H1 (cell line): ENCODE data around the gene LPAR3. TPM values are rescaled to one million over a fixed set of nuclear protein-coding genes. Genes with fewer than 3 reads are reported as not detected.

ENCODE experiments used
- CTCF ChIA-PET: fragments of 300-600 bp; sonication (Branson Sonifier 250); formaldehyde crosslinking; loops from one replicate; lab custom pipeline; 2021; ENCODE audit not compliant: partially characterized antibody; lab: Charles Lee
- POLR2A ChIA-PET: fragments of 300-600 bp; sonication (Branson Sonifier 250); formaldehyde crosslinking; loops from one replicate; lab custom pipeline; 2021; ENCODE audit warnings: inconsistent platforms; ENCODE audit not compliant: partially characterized antibody; lab: Charles Lee
- DNase-seq, 2 experiments: peaks; one replicate each; pipeline versions ENCODE4 v3.0.0 to v3.0.0-alpha.2; 2010 to 2022; ENCODE audit warnings: low spot score in 2 of 2, low read depth in 1 of 2, mixed read lengths in 1 of 2
- FAIRE-seq: peaks from 2 replicates; lab custom pipeline; 2011; peaks lifted over from hg19 to GRCh38; lab: Jason Lieb, UNC
- H2AFZ ChIP-seq: 2 replicates; pipeline ENCODE4 v1.8.1; 2012; ENCODE audit warnings: low read length, inconsistent platforms
- H2AK5ac ChIP-seq: 2 replicates; pipeline ENCODE4 v1.6.1; 2013; ENCODE audit warnings: low read depth, low read length
- H2BK120ac ChIP-seq: replicated peaks from 2 replicates; pipeline ENCODE3; 2013; ENCODE audit warnings: low read depth, low read length, inconsistent platforms
- H2BK12ac ChIP-seq: 2 replicates; pipeline ENCODE4 v1.6.1; 2013; ENCODE audit warnings: low read depth, low read length
- H2BK15ac ChIP-seq: 2 replicates; pipeline ENCODE4 v1.6.1; 2013; ENCODE audit warnings: low read length
- H2BK20ac ChIP-seq: 2 replicates; pipeline ENCODE4 v1.6.1; 2013; ENCODE audit warnings: low read length
- H2BK5ac ChIP-seq: 2 replicates; pipeline ENCODE4 v1.6.1; 2013; ENCODE audit warnings: low read depth, low read length
- H3K14ac ChIP-seq: 2 replicates; pipeline ENCODE4 v1.6.1; 2013; ENCODE audit warnings: inconsistent platforms; ENCODE audit not compliant: insufficient read length
- H3K18ac ChIP-seq: 2 replicates; pipeline ENCODE4 v1.6.1; 2013; ENCODE audit warnings: low read length; ENCODE audit errors: extremely low read depth
- H3K23ac ChIP-seq: 2 replicates; pipeline ENCODE4 v1.6.1; 2013; ENCODE audit warnings: inconsistent platforms; ENCODE audit not compliant: insufficient read length
- H3K23me2 ChIP-seq: 2 replicates; pipeline ENCODE4 v1.6.1; 2013; ENCODE audit warnings: low read depth, low read length
- H3K27ac ChIP-seq: 2 replicates; pipeline ENCODE4 v1.6.1; 2011; ENCODE audit warnings: low read depth, low read length, inconsistent platforms
- H3K27me3 ChIP-seq, 4 experiments: replicated peaks in 1 of 4; 1 replicate in 1 of 4; 2 replicates in 3 of 4; pipeline versions ENCODE4 v1.6.1 to v1.8.1; 2011 to 2013; ENCODE audit warnings: low read length in 3 of 4, mild to moderate bottlenecking in 3 of 4, inconsistent platforms in 2 of 4, mixed read lengths in 2 of 4, moderate library complexity in 1 of 4; ENCODE audit not compliant: control insufficient read depth in 3 of 4, insufficient read depth in 3 of 4; ENCODE audit errors: extremely low read depth in 1 of 4
- H3K36me3 ChIP-seq, 4 experiments: 2 replicates each; pipeline versions ENCODE4 v1.6.1 to v1.8.1; 2011 to 2013; ENCODE audit warnings: mild to moderate bottlenecking in 4 of 4, low read length in 3 of 4, moderate library complexity in 2 of 4, control low read depth in 1 of 4, inconsistent platforms in 1 of 4; ENCODE audit not compliant: insufficient read depth in 4 of 4, control insufficient read depth in 2 of 4
- H3K4ac ChIP-seq: replicated peaks from 2 replicates; pipeline ENCODE3; 2013; ENCODE audit warnings: low read length, low read depth, mixed read lengths, inconsistent platforms; ENCODE audit not compliant: insufficient read length
- H3K4me1 ChIP-seq, 4 experiments: replicated peaks in 1 of 4; 1 replicate in 1 of 4; 2 replicates in 3 of 4; pipeline versions ENCODE4 v1.6.1 to v1.8.1; 2011 to 2013; ENCODE audit warnings: low read length in 3 of 4, inconsistent platforms in 2 of 4, mixed read lengths in 1 of 4; ENCODE audit not compliant: insufficient read depth in 4 of 4, control insufficient read depth in 3 of 4
- H3K4me2 ChIP-seq, 2 experiments: 2 replicates each; pipeline versions ENCODE4 v1.6.1 to v1.8.1; 2011 to 2013; ENCODE audit warnings: low read depth in 2 of 2, low read length in 2 of 2, control low read depth in 1 of 2, inconsistent platforms in 1 of 2, mild to moderate bottlenecking in 1 of 2; ENCODE audit not compliant: insufficient read depth in 1 of 2
- H3K4me3 ChIP-seq, 4 experiments: fragments of 200-600, 300-600 bp in 1 of 4; sonication (generic), shearing (Covaris generic), sonication (Bioruptor Twin) in 1 of 4; 2 replicates each; pipeline versions ENCODE4 v1.5.1 to v1.8.1; 2011 to 2016; ENCODE audit warnings: low read length in 4 of 4, low read depth in 3 of 4, control low read depth in 2 of 4, inconsistent platforms in 2 of 4, mild to moderate bottlenecking in 2 of 4, mixed read lengths in 1 of 4, moderate library complexity in 1 of 4; ENCODE audit not compliant: insufficient read depth in 2 of 4; ENCODE audit errors: extremely low read depth in 1 of 4
- H3K56ac ChIP-seq: replicated peaks from 2 replicates; pipeline ENCODE3; 2013; ENCODE audit warnings: low read depth, mild to moderate bottlenecking, mixed read lengths, low read length, inconsistent platforms; ENCODE audit not compliant: insufficient read length
- H3K79me1 ChIP-seq: 2 replicates; pipeline ENCODE4 v1.6.1; 2013; ENCODE audit warnings: low read depth, low read length, control low read depth
- H3K79me2 ChIP-seq, 2 experiments: 2 replicates each; pipeline versions ENCODE4 v1.6.1 to v1.8.1; 2012 to 2013; ENCODE audit warnings: low read length in 2 of 2, mild to moderate bottlenecking in 2 of 2, inconsistent platforms in 1 of 2; ENCODE audit not compliant: insufficient read depth in 2 of 2, control insufficient read depth in 1 of 2
- H3K9ac ChIP-seq, 4 experiments: replicated peaks in 1 of 4; 1 replicate in 1 of 4; 2 replicates in 3 of 4; pipeline versions ENCODE4 v1.6.1 to v1.8.1; 2011 to 2013; ENCODE audit warnings: low read depth in 3 of 4, low read length in 3 of 4, control low read depth in 2 of 4, mild to moderate bottlenecking in 2 of 4, moderate library complexity in 2 of 4, inconsistent platforms in 1 of 4; ENCODE audit errors: extremely low read depth in 1 of 4
- H3K9me3 ChIP-seq, 2 experiments: 2 replicates each; pipeline versions ENCODE4 v1.6.1 to v1.8.1; 2012 to 2013; ENCODE audit warnings: mild to moderate bottlenecking in 2 of 2, moderate library complexity in 2 of 2, control low read depth in 1 of 2, inconsistent platforms in 1 of 2, low read depth in 1 of 2, low read length in 1 of 2, mixed read lengths in 1 of 2; ENCODE audit not compliant: insufficient read depth in 2 of 2
- H4K20me1 ChIP-seq, 2 experiments: replicated peaks in 1 of 2; 2 replicates each; pipeline versions ENCODE3 to v1.8.1; 2011 to 2013; ENCODE audit warnings: inconsistent platforms in 2 of 2, low read length in 2 of 2, mild to moderate bottlenecking in 1 of 2; ENCODE audit not compliant: insufficient read depth in 2 of 2, control insufficient read depth in 1 of 2
- H4K5ac ChIP-seq: 2 replicates; pipeline ENCODE4 v1.6.1; 2013; ENCODE audit warnings: low read length, low read depth, mixed read lengths, inconsistent platforms; ENCODE audit not compliant: insufficient read length
- H4K8ac ChIP-seq: 2 replicates; pipeline ENCODE4 v1.8.0; 2013; ENCODE audit warnings: mild to moderate bottlenecking, moderate library complexity, low read length, inconsistent platforms; ENCODE audit not compliant: insufficient read depth; ENCODE audit errors: extremely low read depth
- H4K91ac ChIP-seq: replicated peaks from 2 replicates; pipeline ENCODE3; 2013; ENCODE audit warnings: low read length, mixed read lengths, inconsistent platforms; ENCODE audit not compliant: insufficient read length
- CEBPB ChIP-seq: IDR thresholded peaks from 2 replicates; pipeline ENCODE4 v1.6.1; 2012; ENCODE audit warnings: low read depth, low read length
- CHD2 ChIP-seq: IDR thresholded peaks from 2 replicates; pipeline ENCODE4 v1.6.1; 2012; ENCODE audit warnings: low read length, improper control_type of control experiment
- CREB1 ChIP-seq: IDR thresholded peaks from 2 replicates; pipeline ENCODE4 v1.6.1; 2012; ENCODE audit warnings: inconsistent platforms
- RAD21 ChIP-seq, 2 experiments: IDR thresholded peaks in 1 of 2; conservative IDR thresholded peaks in 1 of 2; 2 replicates each; pipeline ENCODE4 v1.6.1; 2011; ENCODE audit warnings: low read depth in 2 of 2, low read length in 2 of 2, improper control_type of control experiment in 1 of 2, inconsistent platforms in 1 of 2, mild to moderate bottlenecking in 1 of 2, moderate library complexity in 1 of 2
- RBBP5 ChIP-seq: IDR thresholded peaks from 2 replicates; pipeline ENCODE4 v1.7.1; 2012; ENCODE audit warnings: low read depth, mild to moderate bottlenecking, inconsistent platforms, low read length, moderate library complexity, borderline replicate concordance
- RNF2 ChIP-seq: fragments of 200-900, 300-1000 bp; sonication (generic); IDR thresholded peaks from 2 replicates; pipeline ENCODE4 v1.7.1; 2016; ENCODE audit warnings: borderline replicate concordance, low read depth, mild to moderate bottlenecking, antibody characterized with exemption, low read length; ENCODE audit not compliant: poor library complexity, severe bottlenecking; ENCODE audit errors: missing control alignments
- SIN3A ChIP-seq, 2 experiments: IDR thresholded peaks in 1 of 2; conservative IDR thresholded peaks in 1 of 2; 2 replicates each; pipeline ENCODE4 v1.6.1; 2011 to 2012; ENCODE audit warnings: low read length in 2 of 2, improper control_type of control experiment in 1 of 2, low read depth in 1 of 2, mild to moderate bottlenecking in 1 of 2
- SUZ12 ChIP-seq: fragments of 200-600 bp; sonication (generic); IDR thresholded peaks from 2 replicates; pipeline ENCODE4 v1.6.1; 2012; ENCODE audit warnings: mild to moderate bottlenecking, inconsistent platforms, low read length, moderate library complexity, mixed read lengths
- YY1 ChIP-seq: IDR thresholded peaks from 2 replicates; pipeline ENCODE4 v1.6.1; 2011; ENCODE audit warnings: low read depth, mild to moderate bottlenecking, low read length
- WGBS, 2 experiments: shearing (Covaris generic) in 1 of 2; methylation state at CpG; one replicate each; pipeline versions ENCODE4 v1.1.6 to v1.1.7; 2013 to 2015; ENCODE audit warnings: low lambda C conversion rate in 2 of 2, mixed read lengths in 2 of 2, inconsistent platforms in 1 of 2, low coverage in 1 of 2, missing lambda C conversion rate in 1 of 2; ENCODE audit not compliant: insufficient replicate concordance in 2 of 2, insufficient coverage in 1 of 2, insufficient read length in 1 of 2; ENCODE audit errors: extremely low coverage in 1 of 2, missing lambda C conversion rate in 1 of 2; 5-methylcytosine and 5-hydroxymethylcytosine counted together
- polyA plus RNA-seq, 7 experiments: library from polyadenylated mRNA; depleted of rRNA in 3 of 7; stranded (reverse) in 5 of 7; unstranded in 2 of 7; fragments of >200 nt in 5 of 7; fragments of 200-250 nt in 2 of 7; gene quantifications; 1 replicate in 5 of 7; 2 replicates in 1 of 7; 4 replicates in 1 of 7; pipeline versions ENCODE4 v1.2.1 to v1.2.3, GENCODE V29; 2011 to 2013; ENCODE audit warnings: missing spikeins in 2 of 7, mixed read lengths in 2 of 7
- total RNA-seq: library from RNA; stranded (reverse); fragmentation: NEBNext Ultra II Directional; extraction: Animal tissue kit (Norgen Biotek cat#: 25700); gene quantifications from 2 replicates; pipeline ENCODE4 v1.2.1, GENCODE V29; 2021
- TF ChIP-seq, protein P1 (sequence below): IDR thresholded peaks from 2 replicates; pipeline ENCODE4 v1.6.1; 2012; ENCODE audit warnings: inconsistent platforms

The LPAR3 gene
- total and polyA plus RNA-seq, 2 of the 8 experiments (the other 6 are each of a cell fraction or from before 2014, with no cell fraction given): 17.1 to 25.4 TPM

DNA sequence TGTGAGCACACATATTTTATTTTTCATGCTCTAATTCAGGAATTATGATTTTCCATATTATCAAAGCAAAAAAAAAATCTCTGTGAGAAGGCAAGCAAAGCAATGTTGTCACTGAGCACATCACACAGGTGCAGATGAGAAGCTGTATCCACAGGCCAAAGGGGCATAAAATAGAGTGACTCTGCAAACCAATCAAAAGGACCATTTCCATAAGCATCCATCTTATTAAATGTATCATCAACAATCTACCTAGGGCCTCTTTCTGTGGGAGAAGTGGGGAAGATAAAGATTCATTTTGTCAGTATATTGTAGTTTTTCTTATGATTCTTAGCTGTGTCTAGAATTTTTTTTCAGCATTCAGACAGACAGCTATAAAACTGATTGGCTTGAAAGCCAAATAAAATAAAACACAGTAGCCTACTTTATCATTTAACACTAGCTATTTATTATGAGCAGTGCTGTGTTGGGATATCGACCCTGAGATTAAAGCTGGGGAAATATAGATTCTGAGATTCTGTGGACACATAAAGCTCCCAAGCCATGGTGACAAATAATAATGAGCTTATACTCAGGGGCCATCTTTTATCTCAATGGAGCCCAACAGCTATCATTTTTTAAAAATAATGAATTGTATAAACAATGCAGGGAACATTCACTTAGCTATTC, 90.3 kb downstream of the LPAR3 start:
- Histone ChIP-seq H3K4me2 (no peak overlapping the region), H3K9me3 (no peaks in the 10 kb centered on the region), H3K23ac (no peak overlapping the region), H3K27me3 (no peaks in the 10 kb centered on the region; a peak in 1 of 7 replicates), H2AK5ac (no peak overlapping the region), H4K5ac (no peak overlapping the region), H3K9ac (no peak overlapping the region), H4K8ac (no peak overlapping the region), H3K14ac (no peak overlapping the region), H3K4me1 (no peaks in the 10 kb centered on the region), H2AFZ (no peak overlapping the region), H3K4me3 (no peak overlapping the region), H2BK12ac (no peak overlapping the region), H2BK15ac (no peak overlapping the region), H3K27ac (no peak overlapping the region), H4K91ac (no peak overlapping the region), H3K23me2 (peaks cover 2% of the 10 kb centered on the region; the same call in 1 of the 2 replicates), H3K18ac (no peak overlapping the region), H2BK20ac (no peak overlapping the region), H3K4ac (no peak overlapping the region), H2BK5ac (no peak overlapping the region), H3K79me2 (no peaks in the 10 kb centered on the region), H3K56ac (no peak overlapping the region), H3K36me3 (no peaks in the 10 kb centered on the region), H4K20me1 (no peaks in the 10 kb centered on the region), H2BK120ac (no peak overlapping the region), H3K79me1 (no peaks in the 10 kb centered on the region)
- ChIA-PET CTCF (interaction anchor here (0.7 to 2.3 kb wide), 7 partner anchors 9 to 162 kb away, joined by 3 to 7 read pairs (median 6); no protein-coding TSS in a partner anchor), POLR2A (no interaction called here)
- FAIRE-seq (no peak), DNase-seq (no peak)
- 100% methylated on average over 1 of the region's 1 CpG; no CpG with 5 or more reads in 1 of the 2 experiments for WGBS, 2 experiments
- TF ChIP-seq RAD21 (IDR thresholded peaks at IDR 0.05 in 1 of 2, conservative IDR thresholded peaks at IDR 0.05 in 1 of 2; ENCODE audit: low read depth in 2 of 2, low read length in 2 of 2) (no peak), RNF2 (no peak), CREB1 (no peak), CEBPB (no peak), SUZ12 (no peak), SIN3A (conservative IDR thresholded peaks at IDR 0.05 in 1 of 2, IDR thresholded peaks at IDR 0.05 in 1 of 2; ENCODE audit: low read depth in 1 of 2, low read length in 2 of 2) (no peak), YY1 (no peak), CHD2 (no peak), RBBP5 (no peak)
- TF ChIP-seq, protein P1, sequence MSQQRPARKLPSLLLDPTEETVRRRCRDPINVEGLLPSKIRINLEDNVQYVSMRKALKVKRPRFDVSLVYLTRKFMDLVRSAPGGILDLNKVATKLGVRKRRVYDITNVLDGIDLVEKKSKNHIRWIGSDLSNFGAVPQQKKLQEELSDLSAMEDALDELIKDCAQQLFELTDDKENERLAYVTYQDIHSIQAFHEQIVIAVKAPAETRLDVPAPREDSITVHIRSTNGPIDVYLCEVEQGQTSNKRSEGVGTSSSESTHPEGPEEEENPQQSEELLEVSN: no peak
